B cell (primary cell): ENCODE data around the gene TLR10. TPM values are rescaled to one million over a fixed set of nuclear protein-coding genes. Genes with fewer than 3 reads are reported as not detected.

Source experiments
- ATAC-seq: fragments of 200-7000 bp; cut with Tn5 transposase; one replicate; pipeline ENCODE4 v1.10.0; 2021; ENCODE audit warnings: low read depth, mild to moderate bottlenecking, moderate number of reproducible peaks, moderate library complexity
- CTCF ChIA-PET: fragments of 350-600 bp; sonication (Branson Sonifier 250); formaldehyde crosslinking; loops from one replicate; lab custom pipeline; 2021; ENCODE audit warnings: antibody characterized with exemption, inconsistent platforms; lab: Charles Lee
- POLR2A ChIA-PET: fragments of 350-600 bp; sonication (Branson Sonifier 250); formaldehyde crosslinking; loops from one replicate; lab custom pipeline; 2021; ENCODE audit warnings: antibody characterized with exemption; lab: Charles Lee
- DNase-seq: peaks from one replicate; pipeline ENCODE4 v3.0.0; 2013
- H2AFZ ChIP-seq: 2 replicates; pipeline ENCODE4 v1.6.1; 2012; ENCODE audit warnings: mild to moderate bottlenecking, low read depth, low read length; ENCODE audit not compliant: insufficient read depth, poor library complexity, severe bottlenecking
- H3K27ac ChIP-seq, 2 donors: 1 replicate in 1 of 2; 2 replicates in 1 of 2; pipeline ENCODE4 v1.5.1; 2012 to 2013; ENCODE audit warnings: low read length in 2 of 2, mild to moderate bottlenecking in 2 of 2, moderate library complexity in 1 of 2
- H3K27me3 ChIP-seq, 4 experiments: fragments of 200-600 bp in 1 of 4; sonication (generic) in 1 of 4; replicated peaks in 1 of 4; 1 replicate in 2 of 4; 2 replicates in 2 of 4; pipeline versions ENCODE4 v1.6.1 to v1.7.0; 2013 to 2016; ENCODE audit warnings: low read length in 3 of 4, mild to moderate bottlenecking in 2 of 4, mixed read lengths in 1 of 4, moderate library complexity in 1 of 4; ENCODE audit not compliant: insufficient read depth in 4 of 4, control insufficient read depth in 3 of 4; ENCODE audit errors: control extremely low read depth in 1 of 4
- H3K36me3 ChIP-seq, 2 experiments: replicated peaks in 1 of 2; 1 replicate in 1 of 2; 2 replicates in 1 of 2; pipeline versions ENCODE4 v1.6.1 to v1.7.1; 2013; ENCODE audit warnings: low read length in 1 of 2; ENCODE audit not compliant: insufficient read depth in 2 of 2, control insufficient read depth in 1 of 2; ENCODE audit errors: control extremely low read depth in 1 of 2, extremely low read depth in 1 of 2
- H3K4me1 ChIP-seq, 2 donors: fragments of 200-600 bp in 1 of 2; sonication (generic) in 1 of 2; 1 replicate in 1 of 2; 2 replicates in 1 of 2; pipeline versions ENCODE4 v1.5.1 to v1.6.1; 2013 to 2017; ENCODE audit warnings: low read length in 2 of 2; ENCODE audit not compliant: control insufficient read depth in 2 of 2, insufficient read depth in 2 of 2
- H3K4me2 ChIP-seq: replicated peaks from 2 replicates; pipeline ENCODE3; 2012; ENCODE audit warnings: mild to moderate bottlenecking, low read depth, low read length; ENCODE audit not compliant: poor library complexity, severe bottlenecking
- H3K4me3 ChIP-seq, 5 experiments: fragments of 200-600 bp in 1 of 5; sonication (generic) in 1 of 5; 1 replicate in 3 of 5; 2 replicates in 2 of 5; pipeline versions ENCODE4 v1.5.1 to v1.7.0; 2011 to 2016; ENCODE audit warnings: low read length in 4 of 5, mild to moderate bottlenecking in 4 of 5, low read depth in 2 of 5, control low read depth in 1 of 5, moderate library complexity in 1 of 5; ENCODE audit not compliant: insufficient read depth in 1 of 5; ENCODE audit errors: control extremely low read depth in 1 of 5, extremely low read depth in 1 of 5
- H3K79me2 ChIP-seq: fragments of 200-600 bp; sonication (generic); one replicate; pipeline ENCODE4 v1.6.0; 2016; ENCODE audit warnings: low read length; ENCODE audit not compliant: control insufficient read depth, insufficient read depth
- H3K9ac ChIP-seq: fragments of 200-600 bp; sonication (generic); 2 replicates; pipeline ENCODE4 v1.6.1; 2017; ENCODE audit warnings: mild to moderate bottlenecking, low read length, moderate library complexity
- H3K9me3 ChIP-seq, 3 donors: one replicate each; pipeline versions ENCODE4 v1.6.1 to v1.7.1; 2013; ENCODE audit warnings: low read length in 2 of 3; ENCODE audit not compliant: control insufficient read depth in 2 of 3, insufficient read depth in 1 of 3; ENCODE audit errors: control extremely low read depth in 1 of 3
- H4K20me1 ChIP-seq: 2 replicates; pipeline ENCODE4 v1.6.0; 2012; ENCODE audit warnings: mild to moderate bottlenecking, low read length; ENCODE audit not compliant: insufficient read depth, control insufficient read depth, poor library complexity, severe bottlenecking
- H3K27ac Mint-ChIP-seq: one replicate; pipeline ENCODE4 v1.8.0; 2021; ENCODE audit warnings: mixed read lengths
- H3K27me3 Mint-ChIP-seq: one replicate; pipeline ENCODE4 v1.8.0; 2021; ENCODE audit warnings: mixed read lengths
- H3K4me1 Mint-ChIP-seq: one replicate; pipeline ENCODE4 v1.8.0; 2021; ENCODE audit warnings: mixed read lengths
- H3K4me3 Mint-ChIP-seq: one replicate; pipeline ENCODE4 v1.8.0; 2021; ENCODE audit warnings: mixed read lengths
- H3K9me3 Mint-ChIP-seq: one replicate; pipeline ENCODE4 v1.8.0; 2022; ENCODE audit warnings: mixed read lengths; ENCODE audit not compliant: insufficient read depth
- CTCF ChIP-seq: fragments of 200-600 bp; IDR thresholded peaks from one replicate; pipeline ENCODE4 v1.8.0; 2022; ENCODE audit warnings: antibody characterized with exemption, mild to moderate bottlenecking
- EZH2 ChIP-seq: IDR thresholded peaks from 2 replicates; pipeline ENCODE4 v1.6.1; 2012; ENCODE audit warnings: borderline replicate concordance, low read depth, mild to moderate bottlenecking, moderate library complexity, low read length; ENCODE audit not compliant: insufficient read depth, poor library complexity, severe bottlenecking
- WGBS: methylation state at CpG from one replicate; pipeline ENCODE4 v1.1.5; 2013; ENCODE audit warnings: missing lambda C conversion rate; ENCODE audit not compliant: insufficient coverage; 5-methylcytosine and 5-hydroxymethylcytosine counted together
- intact Hi-C: fragments of 100-400 bp; cut with micrococcal nuclease; formaldehyde crosslinking; loops from one replicate; pipeline ENCODE4 v1.10.0; 2022
- polyA plus RNA-seq: library from polyadenylated mRNA; depleted of rRNA; stranded (reverse); fragments of >200 nt; gene quantifications from 2 replicates; pipeline ENCODE4 v1.2.3, GENCODE V29; 2012
- total RNA-seq, 2 donors: library from RNA; stranded (reverse); fragments of 120-200 nt in 1 of 2; gene quantifications; 1 replicate in 1 of 2; 2 replicates in 1 of 2; pipeline versions ENCODE4 v1.2.3 to v1.2.4, GENCODE V29; 2013 to 2022

Gene TLR10
- total and polyA plus RNA-seq, 2 donors (not counting 1 experiment from before 2014, with no cell fraction given), result 48.0 to 51.5 TPM

DNA sequence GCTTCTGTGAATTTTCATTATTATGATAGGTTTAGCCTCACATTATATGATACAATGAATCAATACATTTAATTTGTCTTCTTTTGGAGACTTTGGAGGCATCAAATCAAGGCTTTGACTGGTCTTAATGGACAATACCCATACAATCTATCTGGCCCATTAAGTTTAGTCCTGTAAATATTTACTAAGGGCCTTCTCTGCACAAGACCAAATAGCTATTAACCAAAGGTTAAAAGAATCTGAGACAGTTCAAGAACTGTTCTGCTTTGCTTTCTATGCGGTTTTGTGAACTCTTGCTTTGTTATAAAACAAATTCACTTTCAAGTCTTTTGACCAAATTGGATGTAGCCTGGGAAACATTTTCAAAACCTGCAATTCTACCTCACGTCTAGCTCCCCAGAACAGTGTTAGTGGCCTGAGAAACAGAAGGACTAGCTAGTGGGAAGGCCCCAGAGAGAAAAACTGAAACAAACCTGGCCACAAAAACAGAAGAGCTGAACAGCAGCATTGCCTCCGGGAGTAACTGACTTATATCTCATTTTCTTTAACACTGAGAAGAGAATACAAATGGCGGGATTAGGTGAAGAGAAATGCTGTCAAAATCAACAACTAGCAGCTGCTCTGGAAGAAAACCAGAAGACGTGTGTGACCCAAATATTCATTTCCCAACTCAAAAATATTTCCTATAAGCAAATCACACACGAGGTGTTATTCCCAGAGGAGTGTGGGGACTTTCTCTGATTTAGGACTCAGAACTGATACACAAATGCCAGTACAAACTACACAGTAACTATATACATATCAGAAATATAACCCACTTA lies 21.3 kb upstream of the TLR10 start:
- ATAC-seq (peak; percentile 17), DNase-seq (peak; percentile 62)
- Histone ChIP-seq H3K9me3 (peaks cover 4 to 39% (median 31%) of the 10 kb centered on the region in 3 donors), H2AFZ (peak overlapping the region; percentile 13), H3K4me3 (peak overlapping the region; percentile 57 to 97 (median 70)), H3K27me3 (no peaks in the 10 kb centered on the region), H3K4me1 (peaks cover 32 to 45% of the 10 kb centered on the region in 2 donors), H3K27ac (peak overlapping the region; percentile 72 to 97), H3K36me3 (peaks cover 15 to 42% of the 10 kb centered on the region in 2 experiments), H3K79me2 (peaks cover 56% of the 10 kb centered on the region), H4K20me1 (no peaks in the 10 kb centered on the region), H3K9ac (peak overlapping the region; percentile 83), H3K4me2 (peak overlapping the region; percentile 74)
- CTCF ChIA-PET, result interaction anchor here (0.8 to 7.7 kb wide), 24 partner anchors 9 to 624 kb away, joined by 3 to 180 read pairs (median 5); partner anchors contain the start of genes TLR10 and TLR6
- Mint-ChIP-seq H3K27ac (peak overlapping the region; percentile 95), H3K9me3 (peaks cover 12% of the 10 kb centered on the region), H3K4me1 (peaks cover 53% of the 10 kb centered on the region), H3K4me3 (peak overlapping the region; percentile 80), H3K27me3 (no peaks in the 10 kb centered on the region)
- intact Hi-C loops, result loop anchor here (1.0 to 10.0 kb wide), 3 partner anchors 22 to 561 kb away; partner anchors contain the start of genes RFC1 and TLR10
- no peak for TF ChIP-seq CTCF
- no peak for TF ChIP-seq EZH2
- 0% methylated on average over 1 of the region's 6 CpGs for WGBS
- POLR2A ChIA-PET, result interaction anchor here (0.7 to 3.9 kb wide), 10 partner anchors 10 to 73 kb away, joined by 3 to 26 read pairs (median 4); partner anchors contain the start of genes TLR10 and TLR6
